NCI-H446 treated with DMSO at 0.1 percent for 48 hours (cell line): ENCODE results near the gene SLC66A2.
A peak's percentile ranks its signal among the peaks of the same experiment; 100 is the strongest.

Experiments used
- DNase-seq: peaks from one replicate; lab custom pipeline; 2025; lab: John Stamatoyannopoulos, UW

Gene SLC66A2

DNA sequence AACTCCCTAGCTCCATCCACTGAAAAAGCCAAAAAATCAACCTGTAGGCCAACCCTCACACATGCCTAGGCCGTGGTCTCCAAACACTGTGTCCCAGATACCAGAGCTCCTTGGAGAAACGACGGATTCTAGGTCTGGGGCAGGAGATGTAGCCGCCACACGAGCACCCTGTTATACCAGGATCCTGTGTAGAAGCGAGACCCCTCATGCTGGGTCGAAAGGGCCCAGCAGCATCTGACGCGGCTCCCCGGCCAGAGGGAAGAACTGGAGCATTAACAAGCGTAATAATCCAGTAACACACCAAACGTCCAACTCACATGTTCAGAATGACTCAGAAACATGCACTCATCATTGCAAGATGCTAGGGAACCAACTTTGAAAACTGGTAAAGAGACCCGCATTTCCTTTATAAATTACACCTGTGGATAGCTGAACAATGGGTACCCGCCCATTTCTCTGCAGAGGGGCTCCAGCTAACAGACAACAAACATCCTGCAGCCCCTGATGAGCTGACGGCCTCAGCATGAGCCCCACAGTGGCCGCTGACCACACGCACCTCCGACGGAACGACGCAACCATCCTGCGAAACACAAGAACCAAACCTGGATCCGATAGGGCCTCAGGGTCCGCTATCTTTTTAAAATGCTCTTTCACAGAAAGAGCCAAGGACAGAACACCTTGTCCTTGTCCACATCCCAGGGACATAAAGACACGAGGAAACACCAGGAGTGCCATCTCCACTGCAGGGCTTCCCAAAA is 14.2 kb downstream of the SLC66A2 start:
- DNase-seq, result no peak

DNA sequence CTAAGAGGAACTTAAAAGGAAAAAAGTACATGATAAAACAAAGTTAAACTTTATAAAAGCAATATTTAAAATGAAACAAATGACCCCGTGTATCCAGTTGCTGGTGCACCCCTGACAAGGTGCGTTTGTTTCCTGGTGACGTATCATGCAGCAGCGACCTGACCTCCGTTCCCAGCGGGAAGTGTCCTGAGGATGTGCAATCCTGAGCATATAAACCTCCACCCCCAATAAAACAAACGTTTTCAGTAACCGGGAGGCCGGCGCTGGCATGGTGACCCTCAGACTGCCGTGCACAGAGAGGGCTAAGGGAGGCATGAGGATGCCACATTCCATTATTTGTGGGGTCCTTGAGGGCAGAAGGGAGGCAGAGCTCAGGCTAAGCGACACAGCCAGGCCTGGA is 14.8 kb downstream of the SLC66A2 start:
- no peak for DNase-seq

DNA sequence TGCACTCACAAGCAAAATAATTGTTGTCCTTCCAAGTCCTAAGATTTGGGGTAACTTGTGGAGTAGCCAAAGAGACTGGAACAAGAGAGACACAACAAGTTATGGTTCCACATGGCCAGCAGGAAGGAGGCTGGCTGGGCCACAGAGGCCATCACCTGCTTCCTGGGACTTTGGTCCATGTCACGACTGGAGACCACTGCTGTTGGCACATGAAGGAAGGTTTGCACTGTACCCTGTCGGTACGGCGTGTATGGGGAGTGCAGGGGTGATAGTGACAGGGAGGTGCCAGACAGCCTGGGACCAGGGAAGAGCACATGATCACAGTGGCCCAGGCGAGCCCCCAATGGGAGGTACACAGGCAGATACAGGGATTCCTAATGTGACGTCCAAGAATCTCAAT is 15.5 kb downstream of the SLC66A2 start:
- DNase-seq, result no peak

DNA sequence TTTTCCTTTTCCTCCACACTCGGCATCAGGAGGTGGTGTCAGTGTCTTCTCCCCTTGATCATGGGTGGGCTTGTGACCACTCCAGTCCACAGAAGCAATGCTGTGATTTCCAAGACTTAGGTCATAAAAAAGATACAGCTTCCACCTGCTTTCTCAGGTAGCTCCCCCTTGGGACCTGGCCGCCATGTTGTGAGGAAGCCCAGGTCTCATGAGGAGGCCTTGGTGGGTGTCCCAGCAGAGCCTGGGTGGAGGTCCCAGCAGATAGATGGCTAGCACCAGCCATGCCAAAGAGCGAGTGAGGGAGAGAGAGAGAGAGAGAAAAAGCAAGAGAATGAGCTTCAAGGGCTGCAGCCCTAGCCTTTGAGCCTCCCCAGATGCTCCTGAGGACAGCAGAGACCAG is 16.0 kb downstream of the SLC66A2 start:
- DNase-seq, result no peak

DNA sequence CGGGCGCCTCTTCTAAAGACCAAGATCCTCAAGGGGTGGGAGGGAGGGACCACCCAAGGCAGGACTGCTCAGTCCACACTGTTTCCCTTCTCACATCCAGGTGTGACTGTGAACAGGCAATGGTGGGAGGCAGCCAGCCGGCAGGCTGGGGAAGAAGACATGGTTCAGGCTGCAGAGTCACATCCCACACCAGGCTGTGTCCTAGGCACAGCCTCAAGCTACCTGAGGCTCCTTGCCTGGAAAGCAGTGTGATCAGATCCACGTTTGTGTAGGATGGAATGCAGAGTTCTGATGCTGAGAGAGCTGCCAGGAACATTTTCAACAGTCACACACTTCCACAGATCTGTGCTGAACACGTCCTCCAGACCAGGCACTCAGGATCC is 16.4 kb downstream of the SLC66A2 start:
- no peak for DNase-seq

DNA sequence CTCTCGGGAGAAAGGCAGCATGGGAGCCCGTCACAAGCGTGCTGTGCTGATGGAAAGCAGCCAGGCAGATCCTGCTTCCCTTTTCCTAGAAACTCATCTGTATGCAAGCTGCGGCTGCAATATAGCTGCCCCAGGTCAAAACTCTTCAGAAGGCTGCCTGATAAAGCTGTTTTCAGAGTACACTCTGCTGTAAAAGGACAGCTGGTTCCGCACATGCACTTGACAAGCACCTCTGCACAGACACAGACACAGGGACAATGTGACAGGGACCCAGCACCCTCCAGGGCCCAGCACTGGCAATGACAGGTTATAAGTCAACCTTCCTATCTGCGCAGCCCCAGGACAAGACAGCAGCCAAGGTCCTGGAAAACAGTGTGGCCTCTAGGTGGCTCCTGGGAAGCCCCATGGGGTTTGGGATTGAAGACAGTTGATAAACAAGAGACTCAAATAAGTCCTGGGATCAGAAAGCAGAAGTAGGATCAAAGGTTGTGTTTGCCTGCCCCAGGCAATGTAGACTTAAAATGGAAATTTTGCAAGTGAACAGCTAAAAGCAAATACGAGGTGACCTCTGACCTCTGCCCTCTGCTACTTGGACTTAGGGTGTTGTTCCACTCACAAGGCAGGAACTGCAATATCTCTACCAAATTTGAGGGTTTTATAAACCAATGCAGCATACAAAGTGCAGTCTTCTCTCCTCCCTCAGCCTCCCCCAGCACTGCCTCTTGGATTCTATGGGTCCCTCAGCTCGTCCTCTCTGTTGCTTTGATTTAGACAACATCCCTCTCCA is 16.9 kb downstream of the SLC66A2 start:
- no peak for DNase-seq

DNA sequence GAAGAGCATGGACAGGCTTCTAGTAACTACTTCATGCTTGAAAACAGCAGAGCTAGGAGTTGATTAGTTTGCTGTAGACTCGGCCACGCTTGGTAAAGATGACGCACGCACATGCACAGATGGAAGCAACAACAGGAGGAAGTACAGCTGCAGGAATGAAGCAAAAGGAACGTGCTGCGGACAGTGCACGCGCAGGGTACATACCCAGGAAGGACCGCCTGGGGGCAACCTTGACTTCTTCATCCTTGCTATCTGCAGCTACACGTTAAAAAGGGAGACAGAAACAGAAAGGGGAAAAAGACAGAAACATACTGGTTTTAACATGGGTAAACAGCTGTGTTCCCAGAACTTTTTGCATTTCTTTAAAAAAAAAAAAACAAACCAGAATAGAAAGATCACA is 17.7 kb downstream of the SLC66A2 start:
- DNase-seq, result no peak

DNA sequence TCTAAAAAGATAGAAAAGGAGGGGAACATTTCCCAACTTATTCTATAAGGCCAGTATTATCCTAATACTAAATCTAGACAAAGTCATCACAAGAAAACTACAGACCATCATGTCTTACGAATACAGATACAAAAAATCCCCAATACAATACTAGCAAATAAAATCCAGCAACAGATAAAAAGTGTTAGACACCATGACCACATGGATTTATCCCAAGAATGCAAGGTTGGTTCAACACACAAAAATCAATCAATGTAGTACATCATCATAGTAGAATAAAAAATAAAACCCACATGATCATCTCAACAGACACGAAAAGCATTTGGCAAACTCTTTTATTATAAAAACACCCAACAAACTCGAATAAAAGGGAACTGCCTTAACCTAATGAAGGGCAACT is 18.5 kb downstream of the SLC66A2 start:
- no peak for DNase-seq

DNA sequence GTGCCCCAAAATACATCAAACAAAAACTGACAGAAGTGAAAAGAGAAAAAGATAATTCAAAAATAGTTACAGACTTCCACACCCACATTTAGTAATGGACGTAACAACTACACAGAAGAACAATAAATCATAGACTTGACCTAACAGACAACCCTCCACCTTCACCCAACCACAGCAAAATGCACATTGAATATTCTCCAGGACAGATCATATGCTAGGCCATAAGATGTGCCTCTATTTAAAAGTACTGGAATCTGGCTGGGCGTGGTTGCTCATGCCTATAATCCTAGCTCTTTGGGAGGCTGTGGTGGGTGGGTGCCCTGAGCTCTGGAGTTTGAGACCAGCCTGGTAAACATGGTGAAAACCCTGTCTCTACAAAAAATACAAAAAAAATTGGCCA is 20.0 kb downstream of the SLC66A2 start:
- no peak for DNase-seq

DNA sequence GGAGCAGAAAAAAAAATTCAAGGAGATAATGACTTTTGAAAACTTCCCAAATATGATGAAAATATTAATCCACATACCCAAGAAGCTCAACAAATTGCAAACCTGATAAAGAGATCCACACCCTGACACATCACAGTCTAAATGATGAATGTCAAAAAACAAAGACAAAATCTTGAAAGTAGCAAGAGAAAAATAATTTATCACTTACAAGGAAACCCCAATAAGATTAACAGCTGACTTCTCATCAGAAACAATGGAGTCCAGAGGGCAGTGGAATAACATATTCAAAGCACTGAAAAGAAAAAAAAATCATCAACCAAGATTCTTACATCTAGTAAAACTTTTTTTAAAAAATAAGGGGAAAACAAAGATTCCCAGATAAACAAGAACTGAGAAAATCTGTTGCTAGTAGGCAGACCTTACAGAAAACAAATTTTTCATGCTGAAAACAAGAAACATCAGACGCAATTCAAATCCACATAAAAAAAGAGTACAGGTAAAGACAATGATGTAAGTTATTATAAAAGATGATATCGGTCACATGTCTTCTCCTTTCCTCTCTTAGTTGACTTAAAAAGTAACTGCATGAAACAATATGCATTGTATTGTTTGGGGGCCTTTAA is 21.3 kb downstream of the SLC66A2 start:
- no peak for DNase-seq

DNA sequence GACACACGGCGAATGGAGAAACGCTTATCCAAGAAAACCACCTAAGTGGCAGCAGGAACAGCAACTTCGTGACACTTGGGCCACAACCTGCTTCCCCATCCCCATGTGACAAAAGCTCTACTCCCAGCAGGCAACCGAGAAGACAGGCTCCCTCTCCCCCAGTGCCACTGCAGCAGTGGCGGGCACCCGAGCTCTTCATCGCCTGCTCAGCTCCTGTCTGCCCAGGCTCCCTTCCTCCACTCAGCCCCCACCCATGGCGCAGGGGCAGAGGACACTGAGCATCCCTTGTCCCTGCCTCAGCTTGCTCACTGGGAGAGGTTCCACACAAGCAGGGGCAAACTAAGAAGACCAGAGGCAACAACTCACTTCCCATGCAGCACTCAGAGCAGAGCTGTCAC is 22.9 kb downstream of the SLC66A2 start:
- DNase-seq, result no peak

DNA sequence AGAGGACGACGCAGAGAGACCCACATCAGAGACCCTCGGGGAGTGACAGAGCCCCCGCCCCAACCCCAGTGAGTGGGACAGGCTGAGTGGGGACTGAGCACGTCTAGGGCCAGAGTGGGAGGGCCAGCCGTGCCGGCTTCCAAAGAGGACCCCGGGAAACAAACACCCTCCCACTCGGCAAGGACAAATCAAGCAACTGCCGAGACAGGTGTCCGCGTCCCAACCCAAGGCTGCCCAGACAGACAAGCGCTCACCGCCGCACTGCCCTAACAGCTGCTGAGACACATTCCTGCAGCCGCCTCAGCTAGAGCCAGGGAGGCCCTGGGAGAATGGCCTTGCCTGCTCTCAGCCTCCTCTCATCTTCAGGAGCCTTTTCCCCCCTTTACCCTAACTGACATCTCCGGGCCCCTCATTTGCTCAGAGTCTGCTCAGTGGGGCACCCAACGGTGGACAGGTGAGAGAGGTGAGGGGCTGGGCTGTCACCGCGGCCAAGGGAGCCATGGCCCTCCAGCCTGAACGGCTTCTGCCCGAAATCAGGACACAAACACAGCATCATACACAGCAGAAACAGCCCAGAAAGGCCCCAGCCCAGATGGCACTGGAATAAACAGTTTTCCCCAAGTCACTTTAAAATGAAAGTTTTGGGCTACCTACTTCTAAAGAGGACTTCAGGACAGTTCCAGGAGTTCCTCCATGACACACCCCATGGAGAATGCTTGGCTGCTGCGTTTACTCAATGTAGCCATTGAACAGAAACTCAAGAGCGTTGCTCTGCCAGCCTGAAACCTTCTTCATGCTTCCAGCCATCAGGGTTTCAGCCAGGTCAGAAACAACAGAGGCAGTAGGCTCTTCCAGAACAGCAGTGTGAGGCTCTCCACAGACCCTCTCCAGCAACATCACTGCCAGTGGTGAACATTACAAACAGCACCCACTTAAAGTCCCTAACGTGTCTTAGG is 23.6 kb downstream of the SLC66A2 start:
- DNase-seq, result no peak

DNA sequence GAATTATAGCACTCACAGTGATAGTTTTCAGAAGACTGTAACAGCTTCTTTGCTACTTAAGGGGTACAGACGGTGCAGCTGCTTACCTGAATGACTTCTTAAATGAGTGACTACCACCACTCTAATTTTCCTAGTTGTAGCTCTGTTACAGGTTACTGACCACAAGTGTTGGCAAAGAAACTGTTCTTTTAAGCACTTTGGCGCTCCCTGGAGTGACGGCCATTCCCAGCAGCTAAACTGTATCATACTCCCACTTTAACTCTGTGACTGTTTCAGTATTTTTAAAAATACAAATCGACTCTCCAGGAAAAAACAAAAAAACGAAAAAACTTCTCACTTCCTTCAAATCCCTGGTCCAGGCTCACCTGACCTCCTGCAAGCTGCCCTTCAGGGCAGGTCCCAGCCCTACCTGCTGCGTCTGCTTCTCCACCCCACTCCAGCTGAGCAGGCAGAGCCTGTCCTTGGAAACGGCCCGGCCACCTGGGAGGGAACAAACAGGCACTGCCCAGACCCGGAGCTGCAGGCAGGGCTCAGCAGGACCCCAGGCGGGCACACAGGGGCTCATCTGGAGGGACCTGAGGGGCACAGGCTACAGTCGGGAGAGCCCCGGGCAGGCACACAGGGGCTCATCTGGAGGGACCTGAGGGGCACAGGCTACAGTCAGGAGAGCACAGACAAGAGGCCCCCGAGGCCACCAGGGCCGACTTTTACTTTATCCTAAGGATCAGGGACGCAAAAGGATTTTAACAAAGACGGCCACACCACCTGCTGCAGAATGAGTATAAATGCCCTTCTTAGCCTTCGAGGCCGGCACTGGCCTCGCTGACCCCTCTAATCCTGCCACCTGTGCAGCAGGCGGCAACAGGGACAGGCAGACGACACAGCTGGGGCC is 24.5 kb downstream of the SLC66A2 start:
- DNase-seq, result no peak

DNA sequence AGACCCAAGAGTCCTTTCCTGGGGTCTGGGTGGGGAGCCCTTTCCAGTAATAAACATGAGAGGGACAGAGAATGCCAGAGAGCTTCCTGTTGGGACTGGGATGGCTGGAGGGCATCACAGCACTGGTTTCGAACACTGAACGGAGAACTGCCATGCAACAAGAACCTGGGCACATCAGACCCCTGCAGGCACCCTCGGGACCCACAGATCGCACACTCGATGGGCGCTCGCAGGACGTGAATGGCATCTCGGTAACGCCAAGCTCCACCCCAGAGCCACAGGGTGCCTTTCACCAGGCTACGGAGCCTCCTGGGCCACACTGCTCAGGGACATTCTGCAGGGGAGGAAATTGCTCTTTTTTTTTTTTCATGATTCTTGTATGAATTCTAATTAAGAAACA is 25.1 kb downstream of the SLC66A2 start:
- no peak for DNase-seq

DNA sequence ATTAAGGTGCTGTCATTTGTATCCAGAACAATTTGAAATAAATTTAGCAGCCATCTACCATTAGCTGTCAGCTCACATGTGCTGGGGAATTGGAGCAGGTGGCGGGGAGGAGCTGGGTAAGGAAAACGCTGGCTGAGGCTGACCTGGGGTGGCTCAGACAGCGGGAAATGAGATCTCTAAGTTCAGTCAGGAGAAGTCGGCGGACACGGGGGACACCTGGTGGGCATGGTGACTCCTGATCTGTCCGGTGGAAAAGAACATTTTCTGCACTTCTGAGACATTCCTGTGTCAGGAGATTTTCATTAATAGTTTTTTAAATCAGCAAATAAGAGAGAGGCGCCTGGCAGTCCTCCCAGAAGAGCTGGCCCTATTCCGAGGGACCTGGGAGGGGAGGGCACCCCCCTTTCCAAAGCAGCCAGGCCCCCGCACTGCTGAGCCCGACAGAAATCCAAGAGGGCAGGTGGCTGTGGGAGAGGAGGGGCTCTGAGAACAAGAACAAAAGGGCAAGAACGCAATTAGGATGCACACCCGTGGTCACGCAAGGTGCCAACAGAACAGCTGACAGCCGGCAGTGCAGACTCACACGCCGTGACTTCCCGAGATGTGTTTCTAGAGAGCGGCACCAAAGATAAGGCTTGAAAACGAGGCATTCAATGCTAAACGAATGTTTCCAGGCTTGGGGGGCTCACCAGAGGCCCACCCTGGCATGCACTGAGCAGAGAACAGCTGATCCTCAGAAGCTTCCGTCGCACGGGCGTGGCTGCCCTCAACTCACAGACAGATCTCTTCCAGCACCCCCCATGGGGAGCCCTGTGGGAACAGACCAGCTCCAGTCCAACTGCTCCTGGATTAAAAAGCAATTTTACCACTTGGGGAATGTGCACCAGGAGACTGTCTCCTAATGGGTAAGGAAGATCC is 26.4 kb downstream of the SLC66A2 start:
- peak; percentile 58 for DNase-seq

DNA sequence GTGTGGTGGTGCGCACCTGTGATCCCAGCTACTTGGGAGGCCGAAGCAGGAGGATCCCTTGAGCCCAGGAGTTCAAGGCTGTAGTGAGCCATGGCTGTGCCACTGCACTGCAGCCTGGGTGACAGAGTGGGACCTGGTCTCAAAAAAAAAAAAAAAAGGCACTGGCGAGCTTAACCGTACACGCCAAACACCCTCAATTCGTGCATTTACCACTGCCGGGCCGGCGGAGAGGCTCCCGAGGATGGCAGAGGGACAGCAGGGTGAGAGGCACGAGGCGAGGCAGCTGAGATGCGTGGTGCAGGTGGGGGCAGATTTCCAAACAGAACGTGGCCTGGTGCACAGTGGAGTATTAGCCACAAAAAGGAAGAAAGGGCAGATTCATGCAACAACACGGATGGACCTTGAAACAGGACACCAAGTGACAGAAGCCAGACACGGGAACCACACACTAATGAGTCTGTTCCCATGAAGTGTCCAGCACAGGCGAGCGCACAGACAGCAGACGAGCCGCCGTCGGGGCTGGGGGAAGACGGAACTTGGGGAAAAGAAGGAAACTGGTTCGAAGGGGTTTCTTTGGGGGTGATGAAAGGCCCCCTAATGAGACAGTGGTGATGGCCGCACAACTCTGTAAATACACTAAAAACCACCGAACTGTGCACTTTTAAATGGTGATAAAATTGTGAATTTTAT is 27.4 kb downstream of the SLC66A2 start:
- no peak for DNase-seq

DNA sequence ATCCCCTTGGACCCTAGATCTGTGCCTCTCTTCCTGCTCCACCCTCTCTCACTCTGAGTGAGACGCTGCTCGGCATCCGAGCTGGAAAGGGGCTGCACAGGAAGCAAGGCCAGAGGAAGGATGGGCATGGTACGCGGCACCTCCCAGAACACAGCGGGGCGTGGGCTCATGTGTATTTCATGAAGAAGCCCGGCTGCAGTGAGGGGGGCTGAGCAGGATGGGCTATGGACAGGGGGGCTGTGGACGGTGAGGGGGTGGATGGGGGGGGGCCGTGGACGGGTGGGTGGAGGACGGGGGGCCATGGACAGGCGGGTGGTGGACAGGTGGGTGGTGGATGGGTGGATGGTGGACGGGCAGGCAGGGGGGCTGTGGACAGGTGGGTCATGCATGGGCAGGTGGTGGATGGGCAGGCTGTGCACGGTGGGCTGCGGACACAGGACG is 28.5 kb downstream of the SLC66A2 start:
- no peak for DNase-seq

DNA sequence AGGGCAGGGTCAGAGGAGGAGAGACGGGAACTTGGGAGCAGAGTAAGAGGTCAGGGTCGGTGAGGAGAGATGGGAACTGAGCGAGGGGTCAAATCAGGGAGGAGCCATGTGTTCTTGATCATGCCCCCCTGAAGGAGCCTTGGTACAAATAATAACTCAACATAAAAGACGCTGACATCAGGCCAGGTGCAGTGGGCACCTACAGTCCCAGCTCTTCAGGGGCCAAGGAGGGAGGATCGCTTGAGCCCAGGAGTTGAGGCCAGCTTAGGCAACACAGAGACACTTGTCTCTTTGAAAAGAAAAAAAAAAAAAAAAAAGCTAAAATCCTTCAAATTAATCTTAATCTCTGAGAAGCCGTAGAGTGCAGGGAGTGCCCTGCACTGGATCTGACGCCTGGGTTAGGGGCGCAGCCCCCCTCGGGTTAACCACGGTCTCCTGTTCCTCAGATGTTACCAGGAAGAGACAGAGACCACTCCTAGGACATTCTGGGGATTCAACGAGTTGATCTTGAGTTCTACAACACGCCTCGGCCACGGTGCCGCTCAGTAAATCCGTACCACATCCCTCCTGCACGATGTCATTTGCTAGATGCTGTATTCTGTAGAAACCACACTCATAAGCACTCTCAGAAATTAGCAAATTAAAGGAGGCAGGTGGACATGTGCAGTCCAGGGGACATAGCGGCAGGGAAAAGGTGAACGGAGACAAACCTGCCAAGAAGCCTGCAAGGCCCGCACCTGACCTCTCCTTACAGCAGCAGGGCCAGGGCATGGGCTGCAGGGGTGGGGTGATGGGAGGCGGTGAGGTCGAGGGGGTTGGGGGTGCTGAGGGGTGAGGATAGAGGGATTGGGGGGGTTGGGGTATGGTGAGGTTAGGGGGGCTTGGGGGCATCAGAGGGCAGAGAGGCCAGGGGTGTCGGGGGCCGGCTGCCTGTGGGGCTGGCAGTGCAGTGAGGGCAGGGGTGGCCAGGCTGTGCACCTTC is 29.2 kb downstream of the SLC66A2 start:
- DNase-seq, result no peak
